H7 (cell line): ENCODE measurements around the gene MNAT1. TPM values are rescaled to one million over a fixed set of nuclear protein-coding genes. Genes with fewer than 3 reads are reported as not detected.

Source experiments
- DNase-seq: peaks from one replicate; pipeline ENCODE4 v3.0.0; 2012
- H3K27me3 ChIP-seq: 2 replicates; pipeline ENCODE4 v1.6.0; 2011; ENCODE audit warnings: mild to moderate bottlenecking, low read length; ENCODE audit not compliant: control insufficient read depth, insufficient read depth
- H3K36me3 ChIP-seq: replicated peaks from 2 replicates; pipeline ENCODE4 v1.5.1; 2011; ENCODE audit warnings: low read length; ENCODE audit not compliant: control insufficient read depth, insufficient read depth
- H3K4me3 ChIP-seq: 2 replicates; pipeline ENCODE4 v1.5.1; 2011; ENCODE audit warnings: low read depth, mild to moderate bottlenecking, control low read depth, low read length, moderate library complexity; ENCODE audit not compliant: insufficient read depth
- total RNA-seq: library from RNA; depleted of rRNA; stranded (reverse); fragments of >200 nt; shearing (Covaris generic); gene quantifications from 2 replicates; pipeline ENCODE4 v1.2.3, GENCODE V29; 2014; rRNA removed

The MNAT1 gene
- total RNA-seq, 1 experiment from 2014 or later: 57.4 TPM

GRCh38 chr14:60989599-60989998 is 255.0 kb downstream of the MNAT1 start:
- Histone ChIP-seq H3K27me3 (no peaks in the 10 kb centered on the region), H3K4me3 (no peak overlapping the region), H3K36me3 (peaks cover 2% of the 10 kb centered on the region; the same call in 1 of the 2 replicates)
- no peak for DNase-seq

DNA sequence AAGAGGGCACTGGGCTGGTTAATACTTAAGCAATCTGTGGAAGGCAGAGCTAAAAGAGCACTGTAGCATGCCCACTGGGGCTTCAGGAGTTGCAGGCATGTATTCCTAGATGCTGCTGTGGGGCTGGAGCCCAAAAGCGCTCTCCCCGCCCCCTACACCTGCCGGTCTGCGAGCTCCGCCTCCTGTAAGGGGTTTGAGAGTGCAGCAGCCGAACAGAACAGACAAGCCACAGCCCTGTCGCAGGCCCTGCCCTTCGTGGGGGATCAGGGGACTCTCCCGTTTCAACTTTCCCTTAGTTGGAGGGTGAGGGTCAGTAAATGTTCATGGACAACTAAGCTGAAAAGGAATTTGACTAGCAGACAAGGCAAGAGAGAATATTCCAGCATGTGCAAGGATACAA is 264.1 kb downstream of the MNAT1 start:
- DNase-seq: no peak
- no peak overlapping the region for H3K4me3 ChIP-seq
- H3K27me3 ChIP-seq: no peaks in the 10 kb centered on the region
- no peaks in the 10 kb centered on the region; the same call in 1 of the 2 replicates for H3K36me3 ChIP-seq

- Histone ChIP-seq H3K36me3 (no peaks in the 10 kb centered on the region; the same call in 1 of the 2 replicates), H3K4me3 (no peak overlapping the region), H3K27me3 (no peaks in the 10 kb centered on the region)
- no peak for DNase-seq
These were observed 265.0 kb downstream of the MNAT1 start for GRCh38 chr14:60999536-60999935.

DNA sequence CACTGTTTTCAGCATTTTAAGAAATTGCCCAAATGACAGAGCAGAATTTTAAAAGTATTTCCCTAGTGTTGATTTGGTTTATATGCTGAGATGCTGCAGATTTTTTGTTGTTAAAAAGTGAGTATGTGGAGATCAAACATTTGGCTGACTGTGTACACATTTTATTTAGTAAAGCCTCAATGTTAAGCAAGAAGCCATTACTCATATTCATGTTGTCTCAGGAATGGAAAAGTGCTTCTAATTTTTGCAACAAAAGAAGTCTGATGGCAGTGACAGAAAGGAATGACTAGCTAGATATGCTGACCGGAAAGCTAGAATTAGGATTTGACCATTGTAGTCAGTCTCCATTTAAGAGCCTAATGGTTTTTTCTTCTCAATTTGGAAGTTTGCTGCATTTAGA is 269.0 kb downstream of the MNAT1 start:
- Histone ChIP-seq H3K4me3 (no peak overlapping the region), H3K36me3 (no peaks in the 10 kb centered on the region), H3K27me3 (no peaks in the 10 kb centered on the region)
- DNase-seq: no peak

DNA sequence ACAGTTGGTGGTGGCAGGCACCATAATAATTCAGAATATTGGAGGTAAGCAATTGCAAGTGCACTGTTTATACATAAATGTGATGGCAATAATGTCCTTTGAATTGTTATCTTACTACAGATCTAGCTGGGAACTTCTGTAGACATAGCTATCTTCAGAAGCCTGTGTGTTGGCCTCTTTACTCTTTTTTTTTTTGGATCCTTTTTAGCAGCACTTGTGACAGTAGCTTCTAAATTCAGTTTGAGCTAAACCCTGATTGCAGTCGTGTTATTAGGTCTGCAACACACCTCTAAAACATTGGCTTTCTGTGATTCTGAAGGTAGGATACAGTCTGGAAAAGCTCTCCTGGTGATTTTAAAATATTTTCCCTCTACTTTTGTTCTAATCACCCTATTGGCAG is 285.0 kb downstream of the MNAT1 start:
- H3K36me3 ChIP-seq: no peaks in the 10 kb centered on the region
- no peak for DNase-seq
- H3K4me3 ChIP-seq: no peak overlapping the region
- no peaks in the 10 kb centered on the region for H3K27me3 ChIP-seq

Other genes starting within 250 kb of the MNAT1 start
- gene C14orf39, start 248.7 kb upstream of the MNAT1 start, total RNA-seq: 0.67 and 0.80 TPM in 2 replicates
- 0.04 and 0.07 TPM in 2 replicates for gene SIX6, start 225.6 kb upstream of the MNAT1 start, total RNA-seq
- gene SIX1, start 85.3 kb upstream of the MNAT1 start, total RNA-seq: 0.07 TPM in 1 of 2 replicates, not detected in the other
- gene SIX4, start 10.4 kb upstream of the MNAT1 start, total RNA-seq: 24.7 and 25.8 TPM in 2 replicates
- 16.0 and 27.3 TPM in 2 replicates for gene TRMT5, start 246.3 kb downstream of the MNAT1 start, total RNA-seq
- 6.1 and 7.2 TPM in 2 replicates for gene SLC38A6, start 246.5 kb downstream of the MNAT1 start, total RNA-seq